ENCODE measurements around the gene COL13A1.

COL13A1 gene

GRCh38 chr10:70007116-70007820, 205.6 kb downstream of the COL13A1 start:
- FAIRE-seq (no peak), DNase-seq (ENCODE audit: low spot score) (no peak)

Measured in RCC 7860 (cell line).